Stimulated activated CD8-positive, alpha-beta memory T cell treated with anti-CD3 and anti-CD28 coated beads, Interleukin-12 subunit alpha, Interleukin-12 subunit beta, amount 100 ng/mL, for 4 hours (primary cell): ENCODE results near the gene CBX8.

Experiments used
- DNase-seq: peaks from one replicate; pipeline ENCODE4 v3.0.0-alpha.2; 2020; ENCODE audit warnings: low read depth

CBX8 gene

DNA sequence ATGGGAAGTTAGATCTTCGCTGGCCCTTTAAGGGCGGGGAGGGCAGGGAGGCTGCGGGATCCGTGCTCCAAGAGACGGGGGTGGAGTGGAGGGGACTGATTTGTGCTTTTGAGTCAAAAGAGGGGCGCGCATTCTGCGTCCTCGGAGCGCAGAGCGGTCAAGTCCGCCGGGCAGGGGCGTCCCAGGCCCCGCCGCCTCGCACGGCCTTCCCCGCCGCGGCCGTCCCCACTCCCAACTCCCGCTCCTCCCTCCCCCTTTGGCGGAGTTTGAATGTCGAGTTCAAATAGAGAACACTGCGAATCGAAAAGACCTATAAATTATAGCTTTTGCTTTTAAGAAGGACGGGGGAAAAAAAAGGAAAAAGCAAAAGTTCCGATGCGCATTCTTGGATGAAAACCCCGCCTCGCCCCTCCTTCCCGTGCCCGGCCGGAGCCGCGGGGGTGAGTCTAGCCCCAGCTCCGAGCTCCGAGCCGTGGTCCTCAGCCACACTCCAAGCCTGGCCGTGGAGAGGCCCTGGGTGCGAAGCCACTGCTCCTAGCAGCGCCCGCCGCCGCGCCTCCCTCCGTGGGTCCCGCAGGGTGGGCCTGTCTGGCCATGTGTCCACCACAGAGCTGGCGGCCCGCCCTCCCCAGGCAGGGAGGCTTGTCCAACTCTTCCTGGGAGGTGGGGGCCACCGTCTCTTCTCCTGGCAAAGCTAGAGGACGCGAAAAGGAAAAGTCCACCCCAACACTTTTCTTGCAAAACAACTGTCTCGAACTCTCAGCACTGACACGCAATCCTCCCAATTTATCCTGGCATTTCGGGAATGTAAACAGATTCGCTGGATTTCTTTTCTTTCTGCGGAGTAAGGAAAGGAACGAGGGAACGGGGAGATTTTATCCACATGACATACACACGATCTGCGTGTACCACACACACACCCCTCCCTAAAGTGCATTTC is 3.6 kb downstream of the CBX8 start:
- DNase-seq = no peak

DNA sequence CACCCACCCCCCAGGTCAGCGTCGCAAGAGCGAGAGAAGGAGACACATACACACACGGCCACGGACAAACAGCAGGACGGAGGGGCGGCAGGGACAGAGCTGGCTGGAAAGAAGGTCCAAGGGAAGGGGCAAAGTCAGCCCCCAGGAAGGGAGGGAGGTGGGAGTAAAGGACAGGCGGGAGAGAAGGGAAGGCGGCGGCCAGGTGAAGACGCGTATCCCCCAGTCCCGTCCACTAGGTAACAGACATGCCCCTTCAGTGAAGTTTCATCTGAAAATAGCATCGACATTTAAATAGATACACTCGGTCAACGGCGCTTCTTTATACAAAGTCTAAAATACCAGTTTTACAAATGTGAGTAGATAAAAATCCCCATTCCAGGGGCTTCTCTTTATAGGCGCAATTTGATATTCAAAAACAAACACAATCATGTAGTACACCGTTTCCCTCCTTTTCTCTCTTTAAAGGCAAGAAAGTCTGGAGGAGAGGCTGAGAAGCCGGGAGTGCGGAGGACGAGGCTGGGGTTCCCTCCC is 4.5 kb downstream of the CBX8 start:
- DNase-seq = no peak

DNA sequence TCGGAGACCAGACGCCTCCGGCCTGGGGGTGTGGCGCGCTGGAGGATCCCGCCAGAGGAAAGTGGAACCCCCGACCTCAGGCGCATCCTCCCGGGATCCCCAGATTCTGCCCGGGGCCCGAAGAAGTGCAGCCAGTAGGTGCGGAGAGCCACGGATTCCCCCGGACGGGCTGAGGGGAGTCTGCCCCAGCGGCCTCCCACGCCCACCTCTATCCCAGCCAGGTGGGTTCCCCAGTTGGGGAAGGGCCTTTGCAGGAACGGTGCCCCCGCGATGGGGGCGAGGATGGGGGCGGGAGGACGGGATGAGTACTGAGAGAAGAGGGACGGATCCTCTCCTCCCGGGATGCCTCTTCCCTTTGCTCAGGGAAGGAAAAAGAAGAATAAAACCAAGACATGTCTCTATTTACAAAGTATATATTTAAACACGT is 5.1 kb downstream of the CBX8 start:
- no peak for DNase-seq

DNA sequence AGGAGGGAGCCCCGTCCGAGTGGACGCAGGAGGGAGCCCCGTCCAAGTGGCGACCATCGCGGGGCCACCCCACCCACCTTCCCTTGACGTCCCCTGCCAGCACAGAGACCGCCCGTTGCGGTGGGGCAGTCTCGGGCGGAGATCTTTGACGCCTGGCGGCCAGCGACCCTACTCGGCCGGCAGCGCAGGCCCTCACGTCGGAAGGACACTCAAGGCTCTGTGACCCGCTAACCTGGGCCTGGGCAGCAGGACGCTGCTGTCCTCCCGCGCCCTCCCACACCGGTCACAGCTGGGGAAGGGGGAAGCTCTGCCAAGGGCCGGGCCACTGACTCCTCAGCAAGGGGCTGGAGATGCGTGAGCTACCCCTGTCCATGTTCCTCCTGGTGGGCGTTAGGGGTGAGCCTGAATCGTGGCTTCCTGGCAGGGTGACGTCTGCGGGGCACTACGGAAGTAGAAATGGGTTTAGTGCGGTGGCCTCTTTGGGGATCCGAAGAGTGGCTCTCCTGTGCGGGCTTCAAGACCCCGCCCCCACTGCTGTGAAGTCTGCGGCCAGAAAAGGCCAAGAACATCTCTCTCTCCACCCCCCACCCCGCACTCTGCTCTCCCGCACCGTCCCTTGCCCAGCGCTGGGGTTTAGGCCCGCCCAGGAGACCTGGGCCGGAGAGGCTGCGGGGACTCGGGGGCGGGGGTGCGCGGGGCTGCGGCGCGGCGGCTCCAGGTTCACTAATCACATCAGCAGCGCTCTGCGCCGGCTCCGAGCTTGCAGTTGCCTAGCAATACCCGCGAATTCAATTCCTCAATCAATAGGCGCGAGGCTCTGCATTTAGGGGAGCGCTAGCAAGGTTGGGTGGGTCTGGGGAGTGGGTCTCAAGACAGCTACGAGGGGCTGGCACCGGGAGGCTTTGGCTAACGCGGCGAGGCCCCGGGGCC is 5.8 kb downstream of the CBX8 start:
- DNase-seq = no peak

DNA sequence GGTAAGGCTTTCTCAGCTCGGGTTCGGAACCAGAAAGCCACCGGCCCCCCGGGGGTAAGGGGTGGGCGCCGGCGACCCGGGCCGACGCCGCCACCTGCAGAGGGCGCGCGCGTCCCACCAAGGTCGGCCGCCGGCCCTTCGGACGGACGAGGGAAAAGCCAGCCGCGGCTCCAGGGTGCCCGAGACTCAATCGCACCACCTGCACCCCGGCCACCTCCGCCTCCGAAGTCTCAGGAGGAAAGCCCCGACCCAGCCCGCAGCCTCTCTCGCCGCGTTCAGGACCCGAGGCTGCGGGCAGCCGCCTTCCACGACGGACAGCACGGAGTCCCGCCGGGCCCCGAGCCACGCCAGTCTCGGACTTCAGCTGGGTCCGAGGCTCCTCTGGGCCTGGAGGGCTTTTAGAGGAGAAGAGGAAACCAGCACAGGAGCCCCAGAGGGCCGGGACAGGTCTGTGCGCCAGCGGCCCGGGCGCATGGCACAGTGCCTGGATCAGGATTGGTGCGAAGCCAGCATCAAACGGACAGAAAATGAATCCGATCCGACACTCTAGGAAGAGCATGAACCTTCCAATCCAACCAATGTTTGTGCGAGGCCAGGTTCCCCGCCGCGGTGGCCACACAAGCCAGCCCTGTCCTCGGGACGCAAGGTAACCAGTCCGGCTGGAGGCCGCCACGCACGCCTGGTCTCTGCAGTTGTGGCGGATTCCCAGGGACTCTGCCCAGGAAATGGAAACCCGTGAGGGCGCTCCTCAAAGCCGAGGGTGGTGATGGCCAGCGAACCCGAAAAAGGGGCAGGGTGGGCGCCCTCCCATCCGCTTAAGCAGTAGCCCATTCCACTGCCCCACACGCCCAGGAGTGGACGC is 6.7 kb downstream of the CBX8 start:
- no peak for DNase-seq

DNA sequence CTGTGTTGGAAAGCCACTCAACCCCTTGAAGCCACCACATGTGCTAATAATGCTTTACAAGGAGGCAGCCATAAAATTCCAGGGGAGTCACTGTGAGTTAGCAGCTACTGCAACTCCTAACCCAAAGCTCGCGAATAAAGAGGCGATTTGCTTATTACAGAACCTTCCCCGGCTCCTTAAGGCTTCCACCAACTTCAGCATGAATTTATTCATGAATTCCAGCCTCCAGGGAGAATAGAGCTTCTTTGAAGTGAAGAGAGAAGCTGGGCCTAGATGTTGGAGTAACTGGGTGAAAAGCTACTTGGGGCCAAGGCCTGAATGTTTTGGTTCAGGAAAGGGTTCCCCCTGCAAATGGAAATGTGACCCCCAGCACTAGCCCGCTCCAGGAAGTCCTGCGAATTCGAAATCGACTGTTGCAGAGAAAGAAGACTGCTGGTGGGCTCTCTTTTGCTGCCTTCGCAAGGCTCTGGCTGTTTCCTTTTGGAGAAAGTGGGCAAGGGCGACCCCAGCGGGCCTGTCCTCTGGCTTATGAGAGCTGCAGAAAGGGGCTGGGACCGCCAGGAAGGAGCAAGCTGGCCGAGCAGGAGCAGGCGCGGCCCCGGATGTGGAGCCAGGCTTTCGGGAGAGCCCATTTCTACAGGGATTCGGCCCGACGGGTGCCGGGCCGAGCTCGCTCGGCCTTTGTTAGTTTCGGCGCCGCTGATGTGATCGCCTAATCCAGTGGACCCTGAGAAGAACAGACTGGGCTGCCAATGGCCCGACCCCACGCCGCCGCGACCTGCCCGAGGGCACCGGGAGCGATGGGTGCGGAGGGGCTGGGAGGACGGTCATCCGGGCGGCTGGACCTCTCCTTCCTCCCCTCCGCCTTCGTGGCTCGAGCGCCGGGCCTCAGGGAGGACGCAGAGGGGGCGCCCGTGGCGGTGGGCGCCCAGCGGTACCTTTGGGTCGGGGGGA is 7.6 kb downstream of the CBX8 start:
- DNase-seq = no peak

DNA sequence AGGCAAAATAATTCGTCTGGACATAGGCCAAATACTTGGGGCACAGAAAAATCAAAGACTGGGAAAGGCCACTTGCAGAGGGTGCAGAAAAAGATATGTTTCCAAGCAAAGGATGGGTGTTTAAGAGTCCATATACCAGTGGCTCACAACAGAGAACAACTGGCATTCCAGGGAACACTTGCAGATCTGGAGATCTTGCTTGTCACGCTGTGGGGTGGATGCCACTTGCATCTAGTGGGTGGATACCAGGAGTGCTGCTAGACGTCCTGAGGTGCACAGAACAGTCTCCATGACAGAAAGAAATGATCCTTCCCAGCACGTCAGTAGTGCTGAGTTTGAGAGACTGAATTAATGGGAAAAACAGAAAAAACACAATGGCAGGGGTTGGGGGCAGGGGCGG is 8.4 kb downstream of the CBX8 start:
- DNase-seq = no peak

DNA sequence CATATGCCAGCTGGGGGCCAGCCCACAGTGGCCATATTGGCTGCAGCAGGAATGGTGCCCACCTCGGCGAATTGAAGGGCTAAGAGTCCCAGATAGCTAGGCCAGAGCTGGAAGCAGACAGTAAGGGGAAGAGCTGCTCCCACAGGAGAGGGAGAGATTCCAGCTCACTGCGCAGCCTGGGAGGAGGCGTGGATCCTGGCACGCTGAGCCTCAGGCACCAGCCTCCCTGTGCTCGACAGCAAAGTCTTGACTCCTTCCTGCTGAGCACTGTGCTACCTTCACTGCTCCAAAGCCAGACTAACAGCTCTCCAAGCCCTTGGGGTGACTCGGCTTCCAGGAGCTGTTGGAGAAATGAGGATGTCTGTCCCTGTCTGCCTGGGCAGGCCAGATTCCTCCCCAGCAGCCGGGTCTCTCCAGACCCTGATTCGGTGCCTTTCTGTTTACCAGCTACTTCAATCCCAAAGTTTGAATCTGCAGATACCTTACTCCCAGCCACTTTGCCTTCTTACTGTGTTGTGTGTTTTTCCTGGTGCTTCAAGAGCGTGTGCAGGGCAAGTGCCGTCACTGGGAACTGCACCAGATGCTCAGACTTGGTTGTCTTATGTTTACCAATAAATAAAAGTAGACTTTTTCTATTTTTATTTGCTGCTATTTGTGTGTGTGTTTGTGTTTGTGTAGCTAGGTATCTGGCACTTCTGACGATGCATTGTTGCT is 9.8 kb downstream of the CBX8 start:
- no peak for DNase-seq

DNA sequence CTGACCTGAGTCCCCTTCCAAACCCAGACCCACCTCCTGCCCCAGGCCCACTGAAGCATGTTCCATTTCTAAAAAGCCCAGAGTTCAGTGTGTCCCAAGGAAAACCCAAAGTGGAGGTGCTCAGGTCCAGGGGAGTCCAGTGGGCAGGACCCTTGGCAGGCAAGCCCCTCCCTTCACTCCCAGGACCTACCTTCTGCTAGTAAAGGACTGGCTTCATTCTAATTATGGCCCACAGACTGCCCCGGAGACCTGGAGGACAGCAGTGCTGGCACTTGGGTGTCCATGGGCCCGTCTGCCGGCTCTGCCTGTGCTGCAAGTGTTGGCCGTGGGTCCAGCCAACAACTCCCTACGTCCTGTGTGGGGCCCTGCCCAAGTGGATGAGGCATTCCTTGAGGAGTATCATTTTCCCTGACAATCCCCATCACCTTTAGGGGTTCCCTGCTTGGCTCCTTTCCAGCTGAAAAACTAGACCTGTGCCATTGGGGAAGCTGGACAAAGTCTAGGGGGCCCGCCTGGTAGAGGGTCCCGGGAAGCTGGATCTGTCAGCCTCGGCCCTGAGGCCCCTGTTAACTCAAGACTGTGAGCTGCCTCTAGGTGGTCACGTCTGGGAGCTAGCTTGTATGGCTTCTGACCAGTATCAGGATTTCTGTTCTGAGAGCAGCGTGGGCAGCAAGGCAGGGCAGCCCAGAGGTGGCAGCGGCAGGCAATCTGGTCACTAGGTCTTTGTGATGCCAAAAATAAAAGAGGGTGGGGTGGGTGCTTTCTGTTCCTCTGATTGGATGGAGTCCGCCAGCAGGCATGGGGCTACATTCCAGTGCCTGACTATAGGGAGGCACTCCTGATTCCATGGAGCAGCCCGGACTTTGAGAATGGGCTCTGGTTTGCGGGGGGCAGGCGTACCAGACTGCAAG is 10.7 kb downstream of the CBX8 start:
- no peak for DNase-seq

DNA sequence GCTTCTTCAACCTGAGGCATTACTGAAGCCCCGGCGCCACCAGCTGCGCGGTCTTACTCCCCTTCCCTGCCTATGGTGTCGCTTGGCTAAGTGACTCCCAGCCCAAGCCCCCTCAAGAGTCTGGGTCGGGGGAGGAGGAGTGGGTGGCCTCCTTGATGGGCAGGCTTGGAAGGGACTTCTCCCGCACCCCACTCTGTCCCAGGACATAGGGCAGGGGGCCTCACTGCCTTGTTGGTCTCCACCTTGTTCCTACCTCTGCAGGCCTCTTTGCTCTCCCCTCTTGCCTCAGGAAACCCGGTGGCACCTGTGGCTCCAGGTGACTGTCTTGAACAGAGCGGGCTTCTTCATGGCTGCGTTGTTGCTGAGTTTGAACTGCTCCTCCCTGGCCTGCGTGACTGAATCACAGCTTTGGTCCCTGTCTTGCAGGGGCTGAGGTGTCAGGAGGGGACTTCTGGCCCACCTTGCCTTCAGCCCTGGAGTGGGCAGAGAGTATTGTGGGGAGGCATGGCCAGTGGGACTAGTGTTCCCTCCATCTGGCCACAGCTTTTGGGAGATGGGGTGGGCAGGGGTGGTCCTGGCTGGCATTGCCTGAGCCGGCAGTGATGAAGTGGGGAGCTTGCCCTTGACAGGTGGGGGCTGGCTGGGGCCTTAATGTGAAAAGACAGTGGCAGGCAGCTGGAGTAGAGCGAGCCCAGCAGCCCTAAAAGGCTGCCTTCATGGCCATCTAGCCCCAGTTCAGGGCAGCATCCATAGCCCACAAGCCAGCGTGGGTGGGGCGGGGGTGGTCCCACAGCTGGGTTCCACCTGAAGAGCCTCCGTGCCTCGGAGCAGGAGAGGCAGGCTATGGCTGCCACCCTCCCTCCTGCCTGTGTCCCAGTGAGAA is 11.6 kb downstream of the CBX8 start:
- no peak for DNase-seq

DNA sequence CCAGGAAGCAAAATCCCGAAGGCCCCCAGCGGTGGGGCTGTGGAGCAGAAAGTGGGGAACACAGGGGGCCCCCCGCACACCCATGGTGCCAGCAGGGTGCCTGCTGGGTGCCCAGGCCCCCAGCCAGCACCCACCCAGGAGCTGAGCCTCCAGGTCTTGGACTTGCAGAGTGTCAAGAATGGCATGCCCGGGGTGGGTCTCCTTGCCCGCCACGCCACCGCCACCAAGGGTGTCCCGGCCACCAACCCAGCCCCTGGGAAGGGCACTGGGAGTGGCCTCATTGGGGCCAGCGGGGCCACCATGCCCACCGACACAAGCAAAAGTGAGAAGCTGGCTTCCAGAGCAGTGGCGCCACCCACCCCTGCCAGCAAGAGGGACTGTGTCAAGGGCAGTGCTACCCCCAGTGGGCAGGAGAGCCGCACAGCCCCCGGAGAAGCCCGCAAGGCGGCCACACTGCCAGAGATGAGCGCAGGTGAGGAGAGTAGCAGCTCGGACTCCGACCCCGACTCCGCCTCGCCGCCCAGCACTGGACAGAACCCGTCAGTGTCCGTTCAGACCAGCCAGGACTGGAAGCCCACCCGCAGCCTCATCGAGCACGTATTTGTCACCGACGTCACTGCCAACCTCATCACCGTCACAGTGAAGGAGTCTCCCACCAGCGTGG is 12.4 kb downstream of the CBX8 start:
- DNase-seq = no peak

DNA sequence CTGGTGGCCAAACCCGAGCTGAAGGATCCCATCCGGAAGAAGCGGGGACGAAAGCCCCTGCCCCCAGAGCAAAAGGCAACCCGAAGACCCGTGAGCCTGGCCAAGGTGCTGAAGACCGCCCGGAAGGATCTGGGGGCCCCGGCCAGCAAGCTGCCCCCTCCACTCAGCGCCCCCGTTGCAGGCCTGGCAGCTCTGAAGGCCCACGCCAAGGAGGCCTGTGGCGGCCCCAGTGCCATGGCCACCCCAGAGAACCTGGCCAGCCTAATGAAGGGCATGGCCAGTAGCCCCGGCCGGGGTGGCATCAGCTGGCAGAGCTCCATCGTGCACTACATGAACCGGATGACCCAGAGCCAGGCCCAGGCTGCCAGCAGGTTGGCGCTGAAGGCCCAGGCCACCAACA is 13.0 kb downstream of the CBX8 start:
- DNase-seq = no peak

DNA sequence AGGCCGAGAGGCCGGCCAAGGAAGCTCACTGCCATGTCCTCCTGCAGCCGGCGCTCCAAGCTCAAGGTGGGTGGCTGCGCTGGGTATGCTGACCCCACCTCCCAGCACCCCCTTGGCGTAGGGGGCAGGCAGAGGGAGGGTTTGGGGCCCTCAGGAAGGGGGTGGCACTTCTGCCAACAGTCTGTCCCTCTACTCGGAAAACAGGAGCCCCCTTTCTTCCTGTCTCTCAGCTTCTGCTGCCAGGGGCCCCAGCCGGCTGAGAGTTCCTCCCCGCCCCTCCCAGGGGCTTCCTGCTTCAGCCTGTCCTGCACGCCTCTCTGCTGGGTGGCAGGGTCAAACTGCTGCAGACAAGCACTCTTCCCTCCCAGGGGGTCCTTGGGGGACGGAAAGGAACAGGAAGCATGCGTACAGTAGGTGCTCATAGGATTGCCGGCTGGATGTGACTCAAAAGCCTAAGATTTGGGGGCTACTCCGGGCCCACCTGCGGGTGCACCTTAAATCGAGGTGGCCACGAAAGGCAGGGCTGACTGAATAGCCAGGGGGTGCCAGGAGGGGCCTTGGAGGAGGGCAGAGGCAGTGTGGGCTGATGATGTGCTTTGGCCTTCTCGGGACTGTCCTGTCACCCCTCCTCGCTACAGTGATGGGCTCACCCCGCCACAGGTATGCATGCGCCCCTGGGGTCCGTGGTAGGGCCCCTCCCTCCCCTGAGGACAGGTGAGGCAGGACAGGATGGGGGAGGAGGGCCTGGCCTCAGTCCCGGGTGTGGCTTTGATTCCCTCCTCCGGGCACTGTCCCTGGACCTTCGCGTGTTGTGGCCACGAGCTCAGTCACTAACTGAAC is 14.9 kb downstream of the CBX8 start:
- DNase-seq = no peak

DNA sequence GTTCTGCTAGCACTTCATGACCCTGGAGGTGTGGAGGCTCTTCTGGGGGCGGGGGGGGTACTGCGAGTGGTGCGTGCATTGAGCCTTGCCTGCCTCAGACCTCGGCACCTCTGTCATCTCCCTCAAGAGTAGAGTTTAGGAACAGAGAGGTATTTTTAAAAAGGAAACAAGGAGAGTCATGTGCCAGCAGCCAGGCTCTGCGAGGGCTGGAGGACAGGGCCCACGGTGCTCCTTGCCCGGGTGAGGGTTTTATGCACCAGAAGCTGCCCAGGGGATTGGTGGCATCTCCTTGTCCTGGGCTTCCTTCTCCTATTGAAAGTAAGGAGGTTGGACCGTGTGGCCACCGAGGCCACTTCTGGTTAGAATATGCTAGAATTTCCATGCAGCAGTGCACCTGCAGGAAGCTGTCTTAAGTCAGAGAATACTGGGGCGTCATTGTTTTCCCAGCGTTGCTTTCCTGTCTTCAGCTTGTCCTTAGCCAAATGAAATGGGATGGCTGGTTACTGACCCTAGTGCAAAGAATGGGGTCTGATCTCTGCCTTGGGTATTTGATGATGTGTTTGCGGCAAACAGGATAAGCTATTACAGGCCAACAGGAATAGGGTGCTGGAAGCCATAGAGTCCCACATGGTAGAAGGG is 15.7 kb downstream of the CBX8 start:
- DNase-seq = no peak

DNA sequence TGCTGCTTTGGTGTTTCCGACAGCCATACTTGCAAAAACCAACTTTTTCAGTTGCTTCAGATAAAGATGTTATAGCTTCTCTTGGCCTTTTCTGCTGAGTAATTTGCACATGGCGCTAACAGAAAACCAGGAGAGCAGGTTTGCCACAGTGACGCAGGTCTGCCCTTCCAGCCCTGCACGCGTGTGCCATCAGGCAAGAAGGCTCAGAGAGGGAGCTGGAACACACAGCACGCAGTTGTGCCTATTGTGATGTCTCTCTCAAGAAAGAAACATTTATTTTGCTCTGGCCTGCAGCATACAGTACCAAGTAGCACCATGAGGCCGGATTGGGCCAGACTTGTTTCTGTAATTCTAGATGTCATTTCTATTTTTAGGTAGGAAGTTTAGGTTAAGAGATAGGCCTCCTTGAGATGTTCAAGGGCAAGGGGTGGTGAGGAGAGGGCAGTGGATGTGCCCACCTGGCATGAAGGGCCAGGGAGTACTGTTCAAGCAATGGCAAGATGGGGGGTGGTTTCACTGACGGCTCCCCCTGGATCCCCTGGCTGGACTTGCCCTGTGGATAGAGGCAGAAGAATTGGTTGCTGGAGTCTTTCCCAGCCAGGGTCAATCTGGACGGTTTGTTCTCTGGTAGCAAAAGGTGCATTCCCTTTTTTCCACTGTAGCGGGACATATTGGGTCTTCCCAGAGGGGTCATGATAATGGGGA is 17.1 kb downstream of the CBX8 start:
- DNase-seq = no peak
